RWPE2 (cell line): ENCODE data around the gene TPSB2.
"Not testable (repeated sequence)": the region's sequence is repeated elsewhere in the genome, so short reads cannot be mapped to it uniquely, and the experiment has no call there.

Experiments used
- ATAC-seq: fragments of 200-7000 bp; cut with Tn5 transposase; 3 replicates; pipeline ENCODE4 v1.9.1; 2021; ENCODE audit warnings: low read depth
- DNase-seq: peaks from one replicate; pipeline ENCODE4 v3.0.0-alpha.2; 2020; ENCODE audit warnings: low spot score
- H3K27ac ChIP-seq: fragments of 450-650 bp; 2 replicates; pipeline ENCODE4 v1.5.1; 2017; ENCODE audit warnings: mild to moderate bottlenecking; ENCODE audit not compliant: poor library complexity, severe bottlenecking
- H3K27me3 ChIP-seq: fragments of 250-450 bp; sonication (Bioruptor Pico); 2 replicates; pipeline ENCODE4 v1.5.1; 2021; ENCODE audit warnings: mild to moderate bottlenecking, moderate library complexity; ENCODE audit not compliant: insufficient read depth, poor library complexity, severe bottlenecking
- H3K36me3 ChIP-seq: fragments of 250-450 bp; sonication (Bioruptor Pico); 2 replicates; pipeline ENCODE4 v1.5.1; 2020; ENCODE audit warnings: low read depth, mild to moderate bottlenecking, moderate library complexity
- H3K4me1 ChIP-seq: fragments of 250-450 bp; sonication (Bioruptor Pico); 2 replicates; pipeline ENCODE4 v1.5.1; 2021; ENCODE audit warnings: mild to moderate bottlenecking, moderate library complexity; ENCODE audit not compliant: insufficient read depth, poor library complexity, severe bottlenecking
- H3K4me3 ChIP-seq: fragments of 250-450 bp; sonication (Bioruptor Pico); 2 replicates; pipeline ENCODE4 v1.5.1; 2021; ENCODE audit warnings: mild to moderate bottlenecking, moderate library complexity; ENCODE audit not compliant: severe bottlenecking
- H3K9me3 ChIP-seq: fragments of 250-450 bp; sonication (Bioruptor Pico); 2 replicates; pipeline ENCODE4 v1.5.1; 2021; ENCODE audit warnings: mild to moderate bottlenecking, moderate library complexity; ENCODE audit not compliant: severe bottlenecking
- TF ChIP-seq, protein P1 (sequence below): fragments of 450-650 bp; IDR thresholded peaks from one replicate; pipeline ENCODE4 v1.5.1; 2017; ENCODE audit warnings: mild to moderate bottlenecking, moderate library complexity; ENCODE audit not compliant: poor library complexity, severe bottlenecking

Gene TPSB2

DNA sequence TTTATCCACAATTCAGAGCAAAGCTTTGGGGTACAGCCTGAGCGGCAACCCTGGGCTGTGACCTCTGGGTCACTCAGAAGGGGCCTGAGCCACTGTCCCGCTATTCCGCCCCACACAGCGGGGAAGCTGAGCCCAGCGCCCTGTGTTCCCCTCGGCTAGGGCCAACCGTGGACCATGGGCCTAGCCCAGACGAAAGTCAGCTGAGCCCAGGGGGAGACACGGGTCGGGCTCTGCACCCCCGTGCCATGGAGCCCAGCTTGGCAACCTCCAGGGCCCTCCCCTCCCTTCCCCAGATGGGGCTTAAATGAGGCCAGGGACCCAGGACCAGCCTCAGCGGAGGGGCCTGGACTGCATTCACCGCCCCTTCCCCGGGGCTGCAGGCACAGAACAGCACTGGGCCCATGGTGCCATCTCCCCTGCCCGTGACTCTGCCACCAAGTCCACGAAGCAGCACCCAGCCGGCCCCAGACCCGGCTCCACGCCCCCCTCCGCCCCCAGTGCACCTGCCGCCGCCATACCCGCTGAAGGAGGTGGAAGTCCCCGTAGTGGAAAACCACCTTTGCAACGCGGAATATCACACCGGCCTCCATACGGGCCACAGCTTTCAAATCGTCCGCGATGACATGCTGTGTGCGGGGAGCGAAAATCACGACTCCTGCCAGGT, 27.7 kb upstream of the TPSB2 start:
- TF ChIP-seq, protein P1, sequence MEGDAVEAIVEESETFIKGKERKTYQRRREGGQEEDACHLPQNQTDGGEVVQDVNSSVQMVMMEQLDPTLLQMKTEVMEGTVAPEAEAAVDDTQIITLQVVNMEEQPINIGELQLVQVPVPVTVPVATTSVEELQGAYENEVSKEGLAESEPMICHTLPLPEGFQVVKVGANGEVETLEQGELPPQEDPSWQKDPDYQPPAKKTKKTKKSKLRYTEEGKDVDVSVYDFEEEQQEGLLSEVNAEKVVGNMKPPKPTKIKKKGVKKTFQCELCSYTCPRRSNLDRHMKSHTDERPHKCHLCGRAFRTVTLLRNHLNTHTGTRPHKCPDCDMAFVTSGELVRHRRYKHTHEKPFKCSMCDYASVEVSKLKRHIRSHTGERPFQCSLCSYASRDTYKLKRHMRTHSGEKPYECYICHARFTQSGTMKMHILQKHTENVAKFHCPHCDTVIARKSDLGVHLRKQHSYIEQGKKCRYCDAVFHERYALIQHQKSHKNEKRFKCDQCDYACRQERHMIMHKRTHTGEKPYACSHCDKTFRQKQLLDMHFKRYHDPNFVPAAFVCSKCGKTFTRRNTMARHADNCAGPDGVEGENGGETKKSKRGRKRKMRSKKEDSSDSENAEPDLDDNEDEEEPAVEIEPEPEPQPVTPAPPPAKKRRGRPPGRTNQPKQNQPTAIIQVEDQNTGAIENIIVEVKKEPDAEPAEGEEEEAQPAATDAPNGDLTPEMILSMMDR = no peak
- ATAC-seq (no peak), DNase-seq (peak; percentile 55)
- no peaks in the 10 kb centered on the region for H3K9me3 ChIP-seq
- no peaks in the 10 kb centered on the region for H3K4me1 ChIP-seq
- H3K4me3 ChIP-seq = no peak overlapping the region
- no peak overlapping the region for H3K27ac ChIP-seq
- H3K36me3 ChIP-seq = no peaks in the 10 kb centered on the region
- H3K27me3 ChIP-seq = peaks cover 33% of the 10 kb centered on the region

DNA sequence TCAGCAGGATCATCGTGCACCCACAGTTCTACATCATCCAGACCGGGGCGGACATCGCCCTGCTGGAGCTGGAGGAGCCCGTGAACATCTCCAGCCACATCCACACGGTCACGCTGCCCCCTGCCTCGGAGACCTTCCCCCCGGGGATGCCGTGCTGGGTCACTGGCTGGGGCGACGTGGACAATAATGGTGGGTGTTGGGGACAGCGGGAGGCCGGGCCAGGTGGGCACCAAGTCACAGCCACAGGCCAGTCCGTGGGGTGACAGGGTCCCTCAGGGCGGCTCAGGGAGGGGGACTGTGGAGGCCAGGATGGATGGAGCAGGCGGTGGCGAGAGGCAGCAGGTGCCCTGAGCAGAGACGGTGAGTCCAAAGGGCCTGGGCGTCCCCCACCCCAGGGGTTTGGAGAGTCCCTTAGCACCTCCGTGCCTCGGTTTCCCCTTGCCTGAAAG, 26.9 kb upstream of the TPSB2 start:
- no peaks in the 10 kb centered on the region for H3K4me1 ChIP-seq
- H3K36me3 ChIP-seq = no peaks in the 10 kb centered on the region
- TF ChIP-seq, protein P1 = no peak
- ATAC-seq (0 out of 3 replicates have a peak, but pooled peaks have one; percentile 15), DNase-seq (peak; percentile 76)
- H3K4me3 ChIP-seq = no peak overlapping the region
- no peak overlapping the region for H3K27ac ChIP-seq
- H3K9me3 ChIP-seq = no peaks in the 10 kb centered on the region
- peaks cover 28% of the 10 kb centered on the region for H3K27me3 ChIP-seq

DNA sequence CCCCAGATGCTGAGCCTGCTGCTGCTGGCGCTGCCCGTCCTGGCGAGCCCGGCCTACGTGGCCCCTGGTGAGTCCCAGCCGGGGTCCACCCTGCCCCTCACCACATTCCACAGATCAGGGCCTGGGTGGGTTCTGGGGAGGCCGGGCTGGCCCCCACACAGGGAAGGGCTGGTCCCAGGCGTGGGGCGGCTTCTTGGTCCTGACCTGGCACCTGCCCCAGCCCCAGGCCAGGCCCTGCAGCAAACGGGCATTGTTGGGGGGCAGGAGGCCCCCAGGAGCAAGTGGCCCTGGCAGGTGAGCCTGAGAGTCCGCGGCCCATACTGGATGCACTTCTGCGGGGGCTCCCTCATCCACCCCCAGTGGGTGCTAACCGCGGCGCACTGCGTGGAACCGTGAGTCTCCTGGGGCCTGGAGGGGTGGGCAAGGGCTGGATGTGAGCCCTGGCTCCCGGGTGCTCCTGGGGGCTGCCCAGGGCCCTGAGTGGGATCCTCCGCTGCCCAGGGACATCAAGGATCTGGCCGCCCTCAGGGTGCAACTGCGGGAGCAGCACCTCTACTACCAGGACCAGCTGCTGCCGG, 26.4 kb upstream of the TPSB2 start:
- peak; percentile 54 for DNase-seq
- not testable (repeated sequence) for H3K27ac ChIP-seq, H3K9me3 ChIP-seq, H3K4me3 ChIP-seq, H3K4me1 ChIP-seq, ATAC-seq, H3K36me3 ChIP-seq
- peaks cover 23% of the 10 kb centered on the region for H3K27me3 ChIP-seq

DNA sequence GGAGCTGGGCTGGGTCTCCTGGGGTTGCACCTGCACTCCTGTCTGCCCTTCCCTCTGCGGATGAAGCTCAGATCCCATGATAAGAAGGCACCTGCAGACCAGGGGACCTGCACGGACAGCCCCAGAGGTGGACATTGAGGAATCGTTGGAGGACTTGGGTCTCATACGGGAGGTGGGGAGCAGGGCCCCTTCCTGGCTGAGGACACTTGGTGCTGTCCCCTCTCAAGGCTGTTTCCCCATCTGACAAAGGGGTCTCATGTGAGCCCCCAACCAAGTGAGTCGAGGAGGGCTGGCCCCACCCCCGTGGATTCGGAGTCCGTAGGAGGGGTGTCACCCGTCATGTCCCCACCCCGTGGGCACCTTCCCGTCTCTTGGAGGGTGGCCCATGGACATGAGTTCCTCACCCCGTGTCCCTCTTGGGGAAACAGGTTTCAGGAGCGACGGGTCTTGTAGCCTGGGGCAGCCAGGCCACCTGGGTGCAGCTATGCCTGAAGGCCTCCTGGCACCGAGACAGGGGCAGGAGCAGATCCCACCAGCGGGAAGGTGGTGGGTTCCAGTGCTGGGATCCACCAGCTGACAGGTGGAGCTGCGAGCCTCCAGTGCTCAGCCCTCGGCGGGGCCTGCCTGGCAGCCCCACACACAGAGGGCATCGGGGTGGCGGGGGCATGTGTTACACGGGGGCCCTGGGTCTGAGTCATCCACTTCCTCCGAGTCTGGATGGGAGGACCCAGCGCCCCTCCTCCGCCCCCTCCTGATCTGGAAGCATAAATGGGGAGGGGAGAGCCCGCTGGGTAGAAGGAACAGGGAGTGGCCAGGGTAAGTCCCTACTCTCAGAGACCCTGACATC, 25.5 kb upstream of the TPSB2 start, which contains the start of gene TPSD1:
Gene TPSD1, plus strand, starts transcription at position 794 of the 847 bp plus-strand sequence. CDS start 212 bp downstream, outside the sequence.
- not testable (repeated sequence) for H3K9me3 ChIP-seq, H3K36me3 ChIP-seq, ATAC-seq, H3K4me3 ChIP-seq, H3K4me1 ChIP-seq, H3K27ac ChIP-seq
- peak; percentile 34 for DNase-seq
- peaks cover 17% of the 10 kb centered on the region for H3K27me3 ChIP-seq

DNA sequence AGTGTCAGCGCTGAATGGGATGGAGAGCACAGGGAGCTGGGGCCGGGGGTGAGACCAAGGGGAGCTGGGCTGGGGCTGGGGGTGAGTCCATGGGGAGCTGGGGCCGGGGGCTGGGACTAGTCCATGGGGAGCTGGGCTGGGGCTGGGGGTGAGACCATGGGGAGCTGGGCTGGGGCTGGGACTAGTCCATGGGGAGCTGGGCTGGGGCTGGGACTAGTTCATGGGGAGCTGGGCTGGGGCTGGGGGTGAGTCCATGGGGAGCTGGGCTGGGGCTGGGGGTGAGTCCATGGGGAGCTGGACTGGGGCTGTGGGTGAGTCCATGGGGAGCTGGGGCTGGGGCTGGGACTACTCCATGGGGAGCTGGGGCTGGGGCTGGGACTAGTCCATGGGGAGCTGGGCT, 24.8 kb upstream of the TPSB2 start:
- peak; percentile 57 for DNase-seq
- H3K27me3 ChIP-seq = peaks cover 11% of the 10 kb centered on the region
- not testable (repeated sequence) for H3K27ac ChIP-seq, H3K4me3 ChIP-seq, H3K9me3 ChIP-seq, ATAC-seq, H3K36me3 ChIP-seq, H3K4me1 ChIP-seq

DNA sequence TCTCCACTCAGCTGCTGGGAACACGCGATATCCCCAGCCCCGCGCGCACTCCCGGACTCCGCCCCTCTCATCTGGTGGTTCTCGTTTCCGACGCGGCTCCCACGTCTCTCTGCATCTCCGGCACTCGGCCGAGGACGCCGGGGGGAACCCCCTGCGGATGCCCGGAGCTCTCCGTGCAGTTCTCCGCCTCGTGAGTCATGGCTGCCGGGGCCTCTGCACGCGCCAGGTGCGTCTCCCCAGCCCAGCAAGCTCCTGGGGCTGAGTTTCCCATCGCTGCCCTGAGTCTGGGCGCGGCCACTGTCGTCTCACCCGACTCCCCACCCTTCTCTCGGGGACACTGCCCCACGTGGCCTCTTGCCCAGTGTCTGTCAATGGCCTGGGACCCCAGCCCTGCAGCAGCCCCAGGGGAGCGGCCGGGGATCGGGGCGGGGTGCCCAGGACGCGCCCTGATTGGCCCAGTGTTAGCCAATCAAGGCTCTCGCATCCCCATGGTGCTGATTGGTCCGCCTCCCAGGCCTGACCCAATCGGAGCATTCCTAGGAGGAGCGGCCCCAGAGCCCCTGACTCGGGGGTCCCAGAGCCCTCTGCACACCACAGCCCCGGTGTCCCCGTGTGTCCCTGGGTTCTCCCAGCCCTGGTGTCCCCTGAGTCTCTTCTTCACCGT, 23.8 kb upstream of the TPSB2 start:
- not testable (repeated sequence) for H3K4me1 ChIP-seq, H3K4me3 ChIP-seq, H3K27ac ChIP-seq, DNase-seq, H3K27me3 ChIP-seq, H3K9me3 ChIP-seq, H3K36me3 ChIP-seq
- ATAC-seq = peak; percentile 22; the same call in 1 of the 3 replicates

DNA sequence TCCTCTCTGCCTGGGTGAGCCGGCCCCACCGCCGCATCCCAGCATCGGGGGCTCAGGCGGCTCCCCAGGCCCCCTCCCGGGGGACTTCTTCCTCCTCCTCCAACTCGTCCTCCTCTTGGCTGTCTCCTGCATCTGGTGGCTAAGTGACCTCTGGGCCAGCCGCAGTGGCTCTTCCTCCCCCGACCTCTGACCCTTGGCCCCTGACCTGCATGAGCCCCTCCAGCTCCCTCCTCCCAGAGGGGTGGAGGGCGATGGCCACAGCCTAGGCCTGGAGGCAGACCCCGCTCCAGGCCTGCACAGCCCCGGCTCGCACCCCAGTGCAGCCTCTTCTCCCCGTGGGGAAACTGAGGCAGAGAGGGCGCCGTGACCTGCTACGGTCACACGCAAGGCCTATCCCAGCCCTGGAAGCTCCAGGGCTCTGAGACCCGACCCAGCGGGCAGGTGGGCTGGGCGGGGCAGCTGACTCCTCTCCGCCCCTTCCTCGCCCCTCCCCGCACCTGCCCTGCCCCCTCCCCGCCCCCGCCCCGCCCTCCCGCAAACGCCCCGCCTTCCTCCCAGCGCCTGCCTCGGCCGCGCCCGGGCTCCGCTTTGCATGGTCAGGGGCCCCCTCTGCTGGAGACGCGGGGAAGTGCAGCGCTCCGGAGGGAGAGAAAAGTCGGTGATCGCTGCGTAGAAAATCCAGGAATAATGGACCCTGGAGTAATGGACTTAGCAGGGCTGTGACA, 19.2 kb upstream of the TPSB2 start:
- not testable (repeated sequence) for H3K9me3 ChIP-seq, H3K4me1 ChIP-seq, H3K36me3 ChIP-seq, H3K27ac ChIP-seq, H3K4me3 ChIP-seq
- ATAC-seq (peak; percentile 55; the same call in 2 of the 3 replicates), DNase-seq (peak; percentile 21)
- peaks cover 21% of the 10 kb centered on the region for H3K27me3 ChIP-seq

DNA sequence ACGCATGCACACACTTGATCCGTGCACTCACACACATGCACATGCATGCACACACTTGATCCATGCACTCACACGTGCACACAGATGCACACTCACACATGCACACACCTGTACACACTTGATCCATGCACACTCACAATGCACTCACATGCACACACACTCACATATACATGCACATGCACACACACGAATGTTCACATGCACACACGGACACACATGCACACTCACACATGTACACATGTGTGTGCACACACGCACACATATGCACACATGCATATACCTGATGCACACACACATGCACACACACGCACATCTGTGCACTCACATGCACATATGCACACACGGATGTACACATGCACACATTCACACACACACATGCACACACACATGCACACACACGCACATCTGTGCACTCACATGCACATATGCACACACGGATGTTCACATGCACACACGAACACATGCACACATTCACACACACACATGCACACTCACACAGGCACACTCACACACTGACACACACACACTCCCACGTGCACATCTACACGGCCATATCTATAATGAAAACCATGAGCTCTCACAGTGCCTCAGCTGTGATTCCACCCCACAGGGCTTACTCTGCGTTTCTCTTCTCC, 18.0 kb upstream of the TPSB2 start:
- not testable (repeated sequence) for H3K4me1 ChIP-seq, H3K27ac ChIP-seq, H3K4me3 ChIP-seq, ATAC-seq, H3K36me3 ChIP-seq, H3K9me3 ChIP-seq
- H3K27me3 ChIP-seq = peaks cover 21% of the 10 kb centered on the region
- peak; percentile 12 for DNase-seq
